Measurements from ENCODE around the gene ECI2.

DNA sequence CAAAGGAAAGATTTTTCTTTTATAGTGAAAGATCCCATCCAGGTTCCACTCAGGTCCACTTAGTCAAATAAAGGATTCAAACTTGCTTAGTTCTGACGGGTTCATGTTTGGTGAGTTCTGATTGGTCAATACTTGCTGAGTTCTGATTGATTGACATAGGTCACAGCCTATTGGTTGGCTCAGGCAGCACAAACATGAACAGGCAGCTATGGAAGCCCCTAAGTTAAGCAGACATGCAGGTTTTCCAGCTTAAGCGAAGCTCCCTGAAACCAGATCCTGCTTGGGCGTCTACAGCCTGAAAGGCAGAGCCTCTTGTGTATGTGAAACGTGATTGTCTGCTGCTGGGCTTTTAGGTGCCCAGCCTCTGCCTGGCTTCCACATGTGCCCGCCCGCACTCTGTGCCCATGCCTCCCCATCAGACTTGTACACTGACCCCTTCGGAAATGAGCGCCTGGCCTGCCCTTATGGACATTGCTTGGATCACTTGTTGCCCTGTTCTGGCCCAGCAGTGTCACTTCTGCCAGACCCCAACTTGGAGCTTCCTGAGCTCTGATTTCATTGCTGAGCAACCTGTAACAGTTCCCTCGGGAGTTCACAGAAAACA, 45.4 kb upstream of the ECI2 start:
- TF ChIP-seq, protein P1, sequence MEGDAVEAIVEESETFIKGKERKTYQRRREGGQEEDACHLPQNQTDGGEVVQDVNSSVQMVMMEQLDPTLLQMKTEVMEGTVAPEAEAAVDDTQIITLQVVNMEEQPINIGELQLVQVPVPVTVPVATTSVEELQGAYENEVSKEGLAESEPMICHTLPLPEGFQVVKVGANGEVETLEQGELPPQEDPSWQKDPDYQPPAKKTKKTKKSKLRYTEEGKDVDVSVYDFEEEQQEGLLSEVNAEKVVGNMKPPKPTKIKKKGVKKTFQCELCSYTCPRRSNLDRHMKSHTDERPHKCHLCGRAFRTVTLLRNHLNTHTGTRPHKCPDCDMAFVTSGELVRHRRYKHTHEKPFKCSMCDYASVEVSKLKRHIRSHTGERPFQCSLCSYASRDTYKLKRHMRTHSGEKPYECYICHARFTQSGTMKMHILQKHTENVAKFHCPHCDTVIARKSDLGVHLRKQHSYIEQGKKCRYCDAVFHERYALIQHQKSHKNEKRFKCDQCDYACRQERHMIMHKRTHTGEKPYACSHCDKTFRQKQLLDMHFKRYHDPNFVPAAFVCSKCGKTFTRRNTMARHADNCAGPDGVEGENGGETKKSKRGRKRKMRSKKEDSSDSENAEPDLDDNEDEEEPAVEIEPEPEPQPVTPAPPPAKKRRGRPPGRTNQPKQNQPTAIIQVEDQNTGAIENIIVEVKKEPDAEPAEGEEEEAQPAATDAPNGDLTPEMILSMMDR (IDR thresholded peaks at IDR 0.05): no peak
- TF ChIP-seq POLR2A (IDR thresholded peaks at IDR 0.05): no peak

Data from ovary (tissue), 3 donors.